Panc1 (cell line): Measurements from ENCODE around the gene CLEC16A. TPM values are rescaled to one million over a fixed set of nuclear protein-coding genes. Genes with fewer than 3 reads are reported as not detected.

Experiments
- ATAC-seq: fragments of 200-7000 bp; cut with Tn5 transposase; 2 replicates; pipeline ENCODE4 v1.9.1; 2020; ENCODE audit warnings: mild to moderate bottlenecking, moderate library complexity
- BruUV-seq: library from RNA; stranded (reverse); fragments of 400-500 nt; replicated peaks from 2 replicates; lab custom pipeline; 2021; lab: Mats Ljungman, UMichigan
- CTCF ChIA-PET: fragments of 300-600 bp; sonication (Branson Sonifier 250); formaldehyde crosslinking; loops from one replicate; lab custom pipeline; 2022; ENCODE audit warnings: antibody characterized with exemption; lab: Charles Lee
- POLR2A ChIA-PET: fragments of 300-600 bp; sonication (Branson Sonifier 250); formaldehyde crosslinking; loops from one replicate; lab custom pipeline; 2022; ENCODE audit warnings: antibody characterized with exemption; lab: Charles Lee
- DNase-seq: peaks from one replicate; pipeline ENCODE4 v3.0.0-alpha.2; 2010; ENCODE audit warnings: low read depth, low spot score
- H3K27ac ChIP-seq: 2 replicates; pipeline ENCODE4 v1.5.1; 2011; ENCODE audit warnings: mild to moderate bottlenecking, low read length, inconsistent platforms
- H3K27me3 ChIP-seq: fragments of 200-500 bp; sonication (Bioruptor generic); 2 replicates; pipeline ENCODE4 v1.6.0; 2014; ENCODE audit warnings: low read length, inconsistent platforms; ENCODE audit not compliant: control insufficient read depth, insufficient read depth
- H3K36me3 ChIP-seq: fragments of 200-500 bp; sonication (Bioruptor generic); 2 replicates; pipeline ENCODE4 v1.5.1; 2014; ENCODE audit warnings: inconsistent platforms, mild to moderate bottlenecking, low read length, moderate library complexity; ENCODE audit not compliant: control insufficient read depth, insufficient read depth
- H3K4me1 ChIP-seq: 2 replicates; pipeline ENCODE4 v1.5.1; 2011; ENCODE audit warnings: inconsistent platforms, mild to moderate bottlenecking, low read length, moderate library complexity; ENCODE audit not compliant: control insufficient read depth, insufficient read depth
- H3K4me3 ChIP-seq, 2 experiments: 2 replicates each; pipeline ENCODE4 v1.5.1; 2011 to 2012; ENCODE audit warnings: low read depth in 2 of 2, low read length in 2 of 2, mild to moderate bottlenecking in 2 of 2, inconsistent platforms in 1 of 2, moderate library complexity in 1 of 2
- H3K9me3 ChIP-seq: fragments of 200-500 bp; sonication (Bioruptor generic); 2 replicates; pipeline ENCODE4 v1.5.1; 2014; ENCODE audit warnings: low read depth, mild to moderate bottlenecking, inconsistent platforms, low read length, moderate library complexity; ENCODE audit not compliant: control insufficient read depth, insufficient read depth
- CTCF ChIP-seq: fragments of 450-650 bp; IDR thresholded peaks from 2 replicates; pipeline ENCODE4 v1.5.1; 2017; ENCODE audit warnings: mild to moderate bottlenecking
- POLR2AphosphoS5 ChIP-seq: IDR thresholded peaks from 2 replicates; pipeline ENCODE4 v1.6.1; 2012; ENCODE audit warnings: mild to moderate bottlenecking, low read depth, low read length, moderate library complexity
- REST ChIP-seq, 2 experiments: IDR thresholded peaks; 2 replicates each; pipeline ENCODE4 v1.6.1; 2011 to 2012; ENCODE audit warnings: low read depth in 2 of 2, control low read depth in 1 of 2, low read length in 1 of 2, mild to moderate bottlenecking in 1 of 2, moderate library complexity in 1 of 2; ENCODE audit not compliant: insufficient read depth in 1 of 2
- SIN3A ChIP-seq: IDR thresholded peaks from 2 replicates; pipeline ENCODE4 v1.6.1; 2012; ENCODE audit warnings: low read depth, mild to moderate bottlenecking, low read length, moderate library complexity, borderline replicate concordance; ENCODE audit not compliant: insufficient read depth
- TCF7L2 ChIP-seq: IDR thresholded peaks from 2 replicates; pipeline ENCODE4 v1.6.1; 2011; ENCODE audit warnings: mild to moderate bottlenecking, low read depth, low read length, inconsistent platforms
- in situ Hi-C: cut with HindIII; loops from 2 replicates; pipeline ENCODE4 v1.10.0; 2016; ENCODE audit warnings: low sequenced_read_pairs, low pct_unique_long_range_greater_than_20kb
- intact Hi-C: fragments of 100-400 bp; cut with micrococcal nuclease; formaldehyde crosslinking; loops from one replicate; pipeline ENCODE4 v1.10.0; 2022; ENCODE audit not compliant: unreplicated experiment
- total RNA-seq: library from RNA; stranded (reverse); gene quantifications from one replicate; pipeline ENCODE4 v1.2.1, GENCODE V29; 2021; ENCODE audit not compliant: unreplicated experiment

The CLEC16A gene
- total RNA-seq, 1 experiment from 2014 or later: 21.0 TPM

GRCh38 chr16:11161439-11161838, 217.1 kb downstream of the CLEC16A start:
- CTCF ChIA-PET: interaction anchor here (1.1 kb wide), 1 partner anchor 94 kb away, joined by 3 read pairs; the partner anchor contains the start of gene SOCS1
- intact Hi-C loops: no loop called here
- POLR2A ChIA-PET: no interaction called here

GRCh38 chr16:11161974-11162373, 217.6 kb downstream of the CLEC16A start:
- Histone ChIP-seq H3K4me3 (no peak overlapping the region), H3K27ac (no peak overlapping the region), H3K9me3 (no peaks in the 10 kb centered on the region), H3K4me1 (peaks cover 7% of the 10 kb centered on the region), H3K27me3 (no peaks in the 10 kb centered on the region), H3K36me3 (no peaks in the 10 kb centered on the region)
- POLR2A ChIA-PET: no interaction called here
- CTCF ChIA-PET: interaction anchor here (0.6 kb wide), 1 partner anchor 208 kb away, joined by 3 read pairs; no protein-coding TSS in a partner anchor
- in situ Hi-C loops (no loop called here), intact Hi-C loops (no loop called here)
- no peak for DNase-seq
- TF ChIP-seq TCF7L2 (no peak), CTCF (no peak), REST (IDR thresholded peaks at IDR 0.05; ENCODE audit: insufficient read depth in 1 of 2, low read depth in 2 of 2, low read length in 1 of 2) (no peak), POLR2AphosphoS5 (no peak), SIN3A (no peak)
- BruUV-seq: no TSS peak
- ATAC-seq: no peak

More at GRCh38 chr16:11161439-11161838, 217.1 kb downstream of the CLEC16A start:
- Histone ChIP-seq H3K27ac (no peak overlapping the region), H3K4me1 (peaks cover 7% of the 10 kb centered on the region), H3K36me3 (no peaks in the 10 kb centered on the region), H3K9me3 (no peaks in the 10 kb centered on the region), H3K27me3 (no peaks in the 10 kb centered on the region), H3K4me3 (no peak overlapping the region)
- no TSS peak for BruUV-seq
- no peak for TF ChIP-seq POLR2AphosphoS5
- no peak for TF ChIP-seq SIN3A
- TF ChIP-seq TCF7L2: no peak
- no peak for TF ChIP-seq CTCF
- TF ChIP-seq REST (IDR thresholded peaks at IDR 0.05; ENCODE audit: insufficient read depth in 1 of 2, low read depth in 2 of 2, low read length in 1 of 2): no peak
- ATAC-seq (no peak), DNase-seq (no peak)
- in situ Hi-C loops: no loop called here
